ENCODE data around the gene C3.

C3 gene

DNA sequence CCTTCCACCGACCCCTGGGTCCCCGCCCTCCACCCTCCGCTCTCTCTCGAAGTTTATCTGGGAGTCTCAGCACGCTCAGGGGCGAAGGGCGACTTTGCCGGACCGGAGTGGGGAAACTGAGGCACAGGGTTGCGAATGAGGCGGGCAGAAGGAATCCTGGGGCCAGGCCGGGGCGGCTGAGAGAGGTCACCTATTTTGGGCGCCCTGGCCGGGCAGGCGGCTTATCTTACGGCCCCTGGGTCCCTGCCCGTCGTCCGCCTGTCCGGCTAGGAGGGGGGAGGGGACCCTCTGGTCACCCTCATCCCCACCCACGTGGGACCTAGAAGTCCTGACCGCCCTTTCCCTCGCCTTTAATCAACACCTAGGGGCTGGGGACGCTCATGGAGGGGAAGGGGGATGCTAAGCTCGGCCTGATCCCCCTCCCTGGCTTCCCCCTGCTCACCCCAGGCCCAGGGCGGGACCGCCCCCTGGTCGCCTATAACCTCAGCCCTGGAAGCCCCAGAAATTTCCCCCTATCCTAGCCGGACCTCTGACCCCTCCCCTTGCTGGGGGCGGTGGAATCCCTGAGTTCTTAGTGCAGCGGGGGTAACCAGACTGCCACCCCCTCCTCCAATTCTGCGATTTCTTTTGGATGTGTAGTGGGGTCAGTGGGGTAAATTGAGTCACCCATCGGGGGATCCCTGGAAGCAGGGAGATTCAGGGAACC, 19.6 kb upstream of the C3 start:
- DNase-seq (ENCODE audit: extremely low spot score) = no peak
- CTCF ChIA-PET = interaction anchor here (1.5 to 3.3 kb wide), 3 partner anchors 14 to 122 kb away, joined by 3 to 25 read pairs (median 4); partner anchors contain the start of gene VAV1
- TF ChIP-seq, protein P1, sequence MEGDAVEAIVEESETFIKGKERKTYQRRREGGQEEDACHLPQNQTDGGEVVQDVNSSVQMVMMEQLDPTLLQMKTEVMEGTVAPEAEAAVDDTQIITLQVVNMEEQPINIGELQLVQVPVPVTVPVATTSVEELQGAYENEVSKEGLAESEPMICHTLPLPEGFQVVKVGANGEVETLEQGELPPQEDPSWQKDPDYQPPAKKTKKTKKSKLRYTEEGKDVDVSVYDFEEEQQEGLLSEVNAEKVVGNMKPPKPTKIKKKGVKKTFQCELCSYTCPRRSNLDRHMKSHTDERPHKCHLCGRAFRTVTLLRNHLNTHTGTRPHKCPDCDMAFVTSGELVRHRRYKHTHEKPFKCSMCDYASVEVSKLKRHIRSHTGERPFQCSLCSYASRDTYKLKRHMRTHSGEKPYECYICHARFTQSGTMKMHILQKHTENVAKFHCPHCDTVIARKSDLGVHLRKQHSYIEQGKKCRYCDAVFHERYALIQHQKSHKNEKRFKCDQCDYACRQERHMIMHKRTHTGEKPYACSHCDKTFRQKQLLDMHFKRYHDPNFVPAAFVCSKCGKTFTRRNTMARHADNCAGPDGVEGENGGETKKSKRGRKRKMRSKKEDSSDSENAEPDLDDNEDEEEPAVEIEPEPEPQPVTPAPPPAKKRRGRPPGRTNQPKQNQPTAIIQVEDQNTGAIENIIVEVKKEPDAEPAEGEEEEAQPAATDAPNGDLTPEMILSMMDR (IDR thresholded peaks at IDR 0.05; ENCODE audit: control extremely low read depth, extremely low read depth, low read depth, missing control alignments) = no peak
- POLR2A ChIA-PET = interaction anchor here (0.5 kb wide), 1 partner anchor 91 kb away, joined by 4 read pairs; no protein-coding TSS in a partner anchor

DNA sequence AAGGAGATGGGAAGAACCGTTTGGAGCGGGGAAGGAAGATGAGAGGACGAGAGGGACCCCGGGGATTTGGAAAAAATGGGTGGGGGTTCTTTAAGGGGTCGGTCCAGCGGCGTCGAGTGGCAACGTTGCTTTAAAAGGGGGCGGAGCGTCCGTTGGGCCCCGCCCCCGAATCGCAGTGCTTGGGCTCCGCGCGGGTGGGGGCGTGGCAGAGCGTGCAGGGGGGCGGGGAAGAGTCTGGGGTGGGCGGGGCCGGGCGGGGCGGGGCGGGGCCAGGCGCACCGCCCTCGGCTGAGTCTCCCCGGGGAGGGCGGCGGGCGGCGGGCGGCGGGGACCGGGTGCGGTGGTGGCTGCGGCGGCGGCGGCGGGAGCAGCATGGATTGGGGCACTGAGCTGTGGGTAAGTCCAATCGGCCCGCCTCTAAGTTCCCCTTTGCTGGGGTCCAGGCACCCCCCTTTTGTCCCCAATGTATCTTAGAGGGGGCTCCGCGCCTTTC, 19.0 kb upstream of the C3 start, which contains the start of gene TRIP10:
TSS of gene TRIP10 (plus strand) at position 291 of the 493 bp plus-strand sequence. CDS start at position 373, 82 bp downstream.
- POLR2A ChIA-PET = no interaction called here
- TF ChIP-seq, protein P1 (IDR thresholded peaks at IDR 0.05; ENCODE audit: control extremely low read depth, extremely low read depth, low read depth, missing control alignments) = no peak
- DNase-seq (ENCODE audit: extremely low spot score) = peak; percentile 96
- CTCF ChIA-PET = interaction anchor here (0.9 to 7.3 kb wide), 6 partner anchors 14 to 223 kb away, joined by 3 to 124 read pairs (median 8); partner anchors contain the start of gene VAV1

DNA sequence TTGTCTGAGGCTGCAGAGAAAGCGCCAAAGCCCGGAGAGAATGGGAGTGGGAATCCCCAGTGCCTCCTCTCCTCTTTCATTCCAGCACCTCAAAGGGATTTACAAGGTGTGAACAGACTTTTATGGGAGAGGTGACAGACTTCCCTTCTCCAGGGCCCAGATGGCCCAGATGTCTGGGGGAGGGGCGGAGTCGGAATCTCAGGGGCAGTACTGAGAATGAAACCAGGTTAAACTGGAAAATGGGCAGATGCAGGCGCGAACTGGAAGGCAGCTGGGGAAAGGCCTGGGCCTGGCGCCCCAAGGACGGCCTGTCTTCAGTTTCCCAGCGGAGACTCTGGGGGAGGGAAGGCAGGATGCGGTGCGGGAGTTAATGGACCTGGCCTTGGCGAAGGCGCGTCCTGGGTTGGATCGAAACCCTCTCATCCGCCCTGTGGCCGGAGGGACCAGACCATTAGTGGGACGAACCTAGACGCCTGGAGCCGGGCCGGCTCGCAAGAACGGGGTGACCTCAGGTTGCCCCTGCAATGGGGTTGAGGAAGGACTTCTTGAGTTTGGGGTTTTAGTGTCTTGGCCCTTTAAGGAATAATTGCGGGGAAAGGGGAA, 18.4 kb upstream of the C3 start:
- ChIA-PET POLR2A (interaction anchor here (1.8 kb wide), 1 partner anchor 208 kb away, joined by 8 read pairs; the partner anchor contains the start of gene TNFSF9), CTCF (interaction anchor here (0.8 to 7.3 kb wide), 13 partner anchors 10 to 613 kb away, joined by 3 to 124 read pairs (median 7); partner anchors contain the start of gene VAV1)
- TF ChIP-seq, protein P1 (IDR thresholded peaks at IDR 0.05; ENCODE audit: control extremely low read depth, extremely low read depth, low read depth, missing control alignments) = no peak
- no peak for DNase-seq (ENCODE audit: extremely low spot score)

DNA sequence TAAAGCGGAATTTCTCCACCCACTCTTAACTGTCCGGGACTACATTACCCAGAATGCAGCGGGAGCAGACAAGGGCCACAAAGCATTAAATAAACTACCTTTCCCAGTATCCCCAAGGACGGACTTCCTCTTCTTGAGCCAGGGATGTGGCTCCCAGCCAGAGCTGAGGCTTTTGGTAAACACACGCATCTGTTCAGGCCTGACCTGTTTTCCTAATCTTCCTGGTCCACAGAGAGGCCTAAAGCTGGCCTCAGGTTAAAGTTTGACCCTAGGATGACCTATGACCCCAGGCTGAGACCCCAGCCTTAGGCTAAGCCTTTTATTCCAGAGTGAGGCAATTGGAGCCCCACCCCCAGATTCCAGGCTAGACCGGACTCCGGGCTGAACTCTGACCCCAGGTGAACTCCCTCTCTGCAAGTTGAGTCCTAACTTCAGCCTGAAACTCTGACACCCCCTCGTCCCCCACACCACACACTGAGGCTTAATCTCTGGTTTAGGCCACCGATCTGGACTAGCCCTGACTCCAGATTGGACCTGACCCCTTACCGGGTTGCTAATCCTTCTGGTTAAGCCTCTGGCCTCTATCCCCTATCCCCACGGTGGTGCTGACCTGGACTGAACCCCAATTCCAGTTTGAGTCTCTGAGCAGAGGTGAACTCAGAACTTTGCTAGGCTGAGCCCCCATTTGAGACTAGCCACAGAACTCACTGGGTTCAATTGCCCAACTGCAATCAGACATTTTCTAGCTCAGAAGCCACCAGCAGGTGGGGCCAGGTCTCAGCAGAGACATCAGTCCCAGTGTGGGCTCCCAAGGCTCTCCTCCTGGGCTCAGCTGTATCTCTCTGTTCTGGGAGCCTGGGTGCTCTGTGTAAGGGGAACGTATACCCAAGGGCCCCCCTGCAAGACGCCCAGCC, 17.7 kb upstream of the C3 start:
- ChIA-PET CTCF (interaction anchor here (0.8 to 7.3 kb wide), 22 partner anchors 9 to 612 kb away, joined by 3 to 124 read pairs (median 6); partner anchors contain the start of genes C3 and VAV1), POLR2A (interaction anchor here (0.8 to 1.8 kb wide), 4 partner anchors 36 to 207 kb away, joined by 3 to 8 read pairs (median 4); partner anchors contain the start of gene TNFSF9)
- TF ChIP-seq, protein P1 (IDR thresholded peaks at IDR 0.05; ENCODE audit: control extremely low read depth, extremely low read depth, low read depth, missing control alignments) = peak; percentile 92
- peak; percentile 63 for DNase-seq (ENCODE audit: extremely low spot score)

DNA sequence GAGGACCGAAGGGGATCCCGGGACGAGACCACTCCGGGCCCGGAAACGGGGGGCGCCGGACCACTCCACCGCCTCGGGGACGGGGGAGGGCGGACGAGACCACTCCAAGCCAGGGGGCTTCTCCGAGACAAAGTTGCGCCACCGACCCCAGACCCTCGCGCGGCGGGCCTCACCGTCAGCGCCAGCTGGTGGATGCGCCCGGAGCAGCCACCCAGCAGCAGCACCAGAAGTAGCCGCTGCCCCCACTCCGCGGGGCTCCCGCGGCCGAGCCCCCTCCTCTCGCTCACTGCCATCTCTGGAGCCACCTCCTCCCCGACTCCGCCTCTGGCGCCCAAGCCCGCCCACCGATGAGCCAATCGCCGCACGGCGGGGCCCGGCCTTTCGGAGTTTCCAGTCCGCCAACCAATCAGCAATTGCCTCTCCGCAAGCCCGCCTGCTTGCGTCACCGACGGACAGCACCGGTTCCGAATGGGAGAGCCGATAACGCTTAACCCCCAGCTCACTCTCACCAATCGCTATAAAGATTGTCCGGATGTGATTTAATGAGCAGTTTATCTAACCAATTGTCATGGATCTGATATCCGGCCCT, 16.9 kb upstream of the C3 start, which contains the start of gene GPR108:
TSS of gene GPR108 (minus strand) at position 297 of the 589 bp plus-strand sequence. CDS start at position 293, 4 bp downstream.
- peak; percentile 98 for DNase-seq (ENCODE audit: extremely low spot score)
- TF ChIP-seq, protein P1 (IDR thresholded peaks at IDR 0.05; ENCODE audit: control extremely low read depth, extremely low read depth, low read depth, missing control alignments) = no peak
- ChIA-PET CTCF (interaction anchor here (1.0 to 7.3 kb wide), 23 partner anchors 10 to 297 kb away, joined by 3 to 124 read pairs (median 6); partner anchors contain the start of genes C3 and VAV1), POLR2A (interaction anchor here (0.6 to 1.8 kb wide), 5 partner anchors 36 to 207 kb away, joined by 3 to 8 read pairs (median 4); partner anchors contain the start of gene TNFSF9)

Measured in GM10248 (cell line).